Stimulated activated CD4-positive, alpha-beta T cell treated with anti-CD3 and anti-CD28 coated beads, TNF-alpha, amount 100 ng/mL, for 24 hours (primary cell): Measurements from ENCODE around the gene MAGED4B.
"Not testable (repeated sequence)": the region's sequence is repeated elsewhere in the genome, so short reads cannot be mapped to it uniquely, and the experiment has no call there.

ENCODE experiments used
- DNase-seq, 3 experiments: peaks; one replicate each; pipeline ENCODE4 v3.0.0-alpha.2; 2020; ENCODE audit warnings: low read depth in 3 of 3

Gene MAGED4B

DNA sequence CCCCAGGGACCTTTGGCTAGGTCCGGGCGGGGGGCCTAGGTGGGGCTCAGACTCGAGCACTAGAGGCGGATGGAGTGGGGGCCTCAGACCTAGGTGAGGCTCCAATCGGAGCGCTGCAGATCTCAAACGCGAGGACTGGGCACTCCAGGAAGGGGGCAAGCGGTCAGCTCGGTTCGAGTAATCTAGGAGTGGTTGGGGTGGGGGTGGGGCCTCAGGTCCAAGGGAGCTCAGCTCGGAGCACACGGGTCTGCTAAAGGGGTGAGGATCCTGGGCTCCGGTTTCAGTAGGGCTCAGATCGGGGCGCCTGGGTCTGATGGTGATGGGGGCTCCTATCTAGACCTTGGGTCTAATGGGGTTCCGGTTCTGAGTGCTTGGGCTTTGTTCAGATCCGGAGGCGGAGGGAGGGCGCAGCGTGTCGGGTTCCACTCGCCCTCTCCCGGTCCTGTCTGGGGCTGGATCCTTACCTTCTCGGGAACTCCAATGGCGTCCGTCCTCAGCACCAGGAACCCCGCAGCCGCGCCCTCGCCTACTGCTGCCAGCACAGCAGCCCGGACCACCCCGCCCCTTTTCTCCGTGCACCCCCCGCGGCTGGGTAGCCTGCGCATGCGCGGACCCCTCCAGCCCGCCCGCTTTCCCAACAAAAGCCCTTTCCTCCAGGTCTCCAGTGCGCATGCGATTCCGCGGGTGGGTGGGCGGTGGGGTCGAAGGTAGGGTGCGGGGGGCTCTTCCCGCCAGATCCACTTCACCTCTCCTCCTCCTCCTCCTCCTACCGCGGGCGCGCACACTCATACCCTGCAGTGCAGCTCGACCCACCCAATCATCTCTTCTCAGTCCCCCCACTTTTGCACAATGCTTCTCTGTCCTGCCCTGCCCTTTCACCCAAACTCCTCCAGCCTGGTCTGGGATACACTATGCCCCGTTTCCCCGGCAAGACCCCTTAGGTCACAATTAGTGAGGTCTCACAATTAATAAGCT lies at the start of gene MAGED4B:
Gene MAGED4B (minus strand): TSS at position 518 of the 975 bp plus-strand sequence. CDS start 1,011 bp downstream, outside the sequence.
- not testable (repeated sequence) for DNase-seq

GRCh38 chrX:52118262-52118661 lies 49.3 kb upstream of the MAGED4B start:
- no peak for DNase-seq

DNA sequence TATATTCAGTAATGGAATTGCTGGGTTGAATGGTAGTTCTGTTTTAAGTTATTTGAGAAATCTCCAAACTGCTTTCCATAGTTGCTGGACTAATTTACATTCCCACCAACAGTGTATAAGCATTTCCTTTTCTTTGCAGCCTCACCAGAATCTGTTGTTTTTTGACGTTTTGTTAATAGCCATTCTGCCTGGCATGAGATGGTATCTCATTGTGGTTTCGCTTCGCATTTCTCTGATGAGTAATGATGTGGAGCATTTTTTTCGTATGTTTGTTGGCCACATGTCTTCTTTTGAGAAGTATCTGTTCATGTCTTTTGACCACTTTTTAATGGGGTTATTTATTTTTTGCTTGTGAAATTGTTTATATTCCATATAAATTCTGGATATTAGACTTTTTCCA lies 13.6 kb upstream of the MAGED4B start:
- no peak for DNase-seq

GRCh38 chrX:52078131-52078530 lies 9.1 kb upstream of the MAGED4B start:
- DNase-seq: no peak

DNA sequence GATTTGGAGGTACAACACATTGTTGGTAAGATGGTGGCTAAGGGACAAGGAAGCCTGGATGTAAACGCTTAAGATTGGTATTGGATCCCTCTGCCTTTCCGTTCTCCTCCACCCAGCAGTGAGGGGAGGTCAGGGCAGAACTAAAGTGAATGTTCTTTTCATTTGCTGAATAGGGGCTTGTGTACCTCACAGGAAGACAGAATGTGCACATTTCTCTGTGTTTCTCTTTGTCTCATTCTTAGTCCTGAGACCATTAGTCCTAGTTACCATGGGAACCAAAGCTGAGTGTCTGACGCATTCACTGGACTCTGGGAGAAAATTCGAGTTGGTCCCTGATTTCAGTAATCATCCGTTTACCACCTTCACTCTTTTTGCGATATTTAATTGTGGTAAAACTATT lies 26.7 kb downstream of the MAGED4B start:
- not testable (repeated sequence) for DNase-seq

DNA sequence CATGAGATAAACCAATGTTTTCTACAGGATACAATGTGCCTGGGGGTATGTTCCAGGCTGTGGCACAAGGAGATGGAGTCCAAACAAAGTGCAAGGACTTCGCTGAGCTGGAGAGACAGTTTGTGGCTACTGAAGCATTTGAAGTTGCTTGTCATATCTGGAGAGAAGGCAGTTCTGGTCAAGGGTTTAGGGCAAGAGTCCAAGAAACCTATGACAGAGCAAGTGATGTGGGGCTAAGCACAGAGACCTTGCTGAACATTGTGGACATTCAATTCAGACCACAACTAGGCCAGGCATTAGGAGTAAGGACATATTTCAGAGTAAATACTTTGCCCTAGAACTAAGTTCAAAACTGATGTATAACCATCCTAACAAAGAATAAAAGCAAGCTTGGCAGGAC lies 34.8 kb downstream of the MAGED4B start:
- DNase-seq: no peak

- DNase-seq: no peak
These were observed 37.6 kb downstream of the MAGED4B start for GRCh38 chrX:52031371-52031770.

- DNase-seq: no peak
These were observed 53.2 kb downstream of the MAGED4B start for GRCh38 chrX:52015794-52016193.
